CD4-positive, alpha-beta T cell treated with Interleukin-6 for 4 hours (primary cell): ENCODE data around the gene MASP1.
"Not testable (repeated sequence)": the region's sequence is repeated elsewhere in the genome, so short reads cannot be mapped to it uniquely, and the experiment has no call there.

Source experiments
- DNase-seq: peaks from one replicate; pipeline ENCODE4 v3.0.0-alpha.2; 2020; ENCODE audit warnings: mixed read lengths

Gene MASP1

GRCh38 chr3:187264911-187265310 lies 26.6 kb downstream of the MASP1 start:
- DNase-seq = no peak

- no peak for DNase-seq
These were observed 27.5 kb downstream of the MASP1 start for GRCh38 chr3:187264021-187264420.

GRCh38 chr3:187263270-187263669 lies 28.3 kb downstream of the MASP1 start:
- DNase-seq = no peak

GRCh38 chr3:187262360-187262759 lies 29.2 kb downstream of the MASP1 start:
- no peak for DNase-seq

- no peak for DNase-seq
These were observed 30.0 kb downstream of the MASP1 start for GRCh38 chr3:187261541-187261969.

GRCh38 chr3:187259171-187259570 lies 32.4 kb downstream of the MASP1 start:
- no peak for DNase-seq

- DNase-seq = no peak
These were observed 33.4 kb downstream of the MASP1 start for GRCh38 chr3:187257992-187258692.

- DNase-seq = no peak
These were observed 34.1 kb downstream of the MASP1 start for GRCh38 chr3:187257471-187257870.

GRCh38 chr3:187256051-187256616 lies 35.4 kb downstream of the MASP1 start:
- no peak for DNase-seq

GRCh38 chr3:187255314-187255713 lies 36.2 kb downstream of the MASP1 start:
- no peak for DNase-seq

- DNase-seq = no peak
These were observed 39.2 kb downstream of the MASP1 start for GRCh38 chr3:187252311-187252710.

GRCh38 chr3:187251599-187251998 lies 39.9 kb downstream of the MASP1 start:
- DNase-seq = no peak

- DNase-seq = no peak
These were observed 44.1 kb downstream of the MASP1 start for GRCh38 chr3:187247398-187247797.

- DNase-seq = no peak
These were observed 47.5 kb downstream of the MASP1 start for GRCh38 chr3:187243933-187244524.

- no peak for DNase-seq
These were observed 48.6 kb downstream of the MASP1 start for GRCh38 chr3:187242900-187243299.

GRCh38 chr3:187242435-187242834 lies 49.1 kb downstream of the MASP1 start:
- DNase-seq = no peak

GRCh38 chr3:187238835-187239234 lies 52.7 kb downstream of the MASP1 start:
- not testable (repeated sequence) for DNase-seq

GRCh38 chr3:187238239-187238638 lies 53.3 kb downstream of the MASP1 start:
- no peak for DNase-seq

GRCh38 chr3:187237741-187238140 lies 53.8 kb downstream of the MASP1 start:
- no peak for DNase-seq

- no peak for DNase-seq
These were observed 54.6 kb downstream of the MASP1 start for GRCh38 chr3:187236962-187237361.

- no peak for DNase-seq
These were observed 61.5 kb downstream of the MASP1 start for GRCh38 chr3:187230011-187230410.

- no peak for DNase-seq
These were observed 62.8 kb downstream of the MASP1 start for GRCh38 chr3:187228740-187229139.

- no peak for DNase-seq
These were observed 63.8 kb downstream of the MASP1 start for GRCh38 chr3:187227658-187228258.

- no peak for DNase-seq
These were observed 67.7 kb downstream of the MASP1 start for GRCh38 chr3:187223799-187224198.
